22Rv1 (cell line): Measurements from ENCODE around the gene PACRG.

Source experiments
- ZFX ChIP-seq: fragments of 450-650 bp; IDR thresholded peaks from 2 replicates; pipeline ENCODE4 v1.6.1; 2017; ENCODE audit warnings: antibody characterized with exemption, borderline replicate concordance
- TF ChIP-seq, protein P1 (sequence below): fragments of 450-650 bp; IDR thresholded peaks from 2 replicates; pipeline ENCODE4 v1.5.1; 2017; ENCODE audit warnings: mild to moderate bottlenecking

DNA sequence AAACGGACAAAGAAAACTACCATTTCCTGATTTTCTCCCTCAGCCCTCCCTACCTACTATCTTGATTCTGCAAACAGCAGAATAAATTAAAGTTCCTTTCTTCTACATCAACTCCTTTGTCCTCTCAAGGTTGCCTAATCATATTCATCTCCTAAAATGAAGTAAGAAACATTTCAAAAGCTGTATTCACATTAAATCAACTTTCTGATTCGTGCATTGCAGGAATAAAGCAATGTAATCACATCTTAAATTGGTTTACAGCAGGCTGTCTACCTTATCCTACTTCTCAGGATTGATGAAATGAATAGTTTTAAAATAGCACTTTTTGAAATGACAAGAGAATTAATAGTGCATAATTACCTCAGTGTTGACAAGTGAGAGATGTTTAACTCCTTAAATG lies 25.3 kb upstream of the PACRG start:
- TF ChIP-seq, protein P1, sequence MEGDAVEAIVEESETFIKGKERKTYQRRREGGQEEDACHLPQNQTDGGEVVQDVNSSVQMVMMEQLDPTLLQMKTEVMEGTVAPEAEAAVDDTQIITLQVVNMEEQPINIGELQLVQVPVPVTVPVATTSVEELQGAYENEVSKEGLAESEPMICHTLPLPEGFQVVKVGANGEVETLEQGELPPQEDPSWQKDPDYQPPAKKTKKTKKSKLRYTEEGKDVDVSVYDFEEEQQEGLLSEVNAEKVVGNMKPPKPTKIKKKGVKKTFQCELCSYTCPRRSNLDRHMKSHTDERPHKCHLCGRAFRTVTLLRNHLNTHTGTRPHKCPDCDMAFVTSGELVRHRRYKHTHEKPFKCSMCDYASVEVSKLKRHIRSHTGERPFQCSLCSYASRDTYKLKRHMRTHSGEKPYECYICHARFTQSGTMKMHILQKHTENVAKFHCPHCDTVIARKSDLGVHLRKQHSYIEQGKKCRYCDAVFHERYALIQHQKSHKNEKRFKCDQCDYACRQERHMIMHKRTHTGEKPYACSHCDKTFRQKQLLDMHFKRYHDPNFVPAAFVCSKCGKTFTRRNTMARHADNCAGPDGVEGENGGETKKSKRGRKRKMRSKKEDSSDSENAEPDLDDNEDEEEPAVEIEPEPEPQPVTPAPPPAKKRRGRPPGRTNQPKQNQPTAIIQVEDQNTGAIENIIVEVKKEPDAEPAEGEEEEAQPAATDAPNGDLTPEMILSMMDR = no peak
- TF ChIP-seq ZFX = no peak
